Endodermal cell (in vitro differentiated cells): Measurements from ENCODE around the gene CIAO2B. TPM values are rescaled to one million over a fixed set of nuclear protein-coding genes. Genes with fewer than 3 reads are reported as not detected.

ENCODE experiments used
- DNase-seq: peaks from one replicate; pipeline ENCODE4 v3.0.0-alpha.2; 2017
- H3K27ac ChIP-seq: 2 replicates; pipeline ENCODE4 v1.5.1; 2013; ENCODE audit warnings: mild to moderate bottlenecking, low read depth, low read length, moderate library complexity
- H3K27me3 ChIP-seq: 2 replicates; pipeline ENCODE4 v1.6.1; 2013; ENCODE audit warnings: mild to moderate bottlenecking, low read length, moderate library complexity; ENCODE audit not compliant: insufficient read depth, control insufficient read depth, poor library complexity, severe bottlenecking
- H3K36me3 ChIP-seq: 2 replicates; pipeline ENCODE4 v1.7.0; 2013; ENCODE audit warnings: mild to moderate bottlenecking, low read length, moderate library complexity; ENCODE audit not compliant: control insufficient read depth, insufficient read depth
- H3K4me1 ChIP-seq: one replicate; pipeline ENCODE4 v1.7.0; 2013; ENCODE audit warnings: low read length; ENCODE audit not compliant: control insufficient read depth, insufficient read depth
- H3K4me3 ChIP-seq: 2 replicates; pipeline ENCODE4 v1.5.1; 2013; ENCODE audit warnings: mild to moderate bottlenecking, low read length, moderate library complexity
- H3K9ac ChIP-seq: 2 replicates; pipeline ENCODE4 v1.6.1; 2013; ENCODE audit warnings: mild to moderate bottlenecking, low read length, moderate library complexity; ENCODE audit not compliant: poor library complexity, severe bottlenecking; ENCODE audit errors: extremely low read depth
- H3K9me3 ChIP-seq: 2 replicates; pipeline ENCODE4 v1.6.1; 2013; ENCODE audit warnings: mild to moderate bottlenecking, low read length, moderate library complexity; ENCODE audit not compliant: control insufficient read depth
- H3K27ac Mint-ChIP-seq: 2 replicates; pipeline ENCODE4 v1.8.0; 2020; ENCODE audit warnings: mixed read lengths
- H3K27me3 Mint-ChIP-seq: 2 replicates; pipeline ENCODE4 v1.8.0; 2021; ENCODE audit warnings: mild to moderate bottlenecking, mixed read lengths; ENCODE audit not compliant: insufficient read depth
- H3K36me3 Mint-ChIP-seq: 2 replicates; pipeline ENCODE4 v1.8.0; 2020; ENCODE audit warnings: low read depth, mixed read lengths
- H3K4me1 Mint-ChIP-seq: 2 replicates; pipeline ENCODE4 v1.8.0; 2020; ENCODE audit warnings: mixed read lengths
- H3K4me3 Mint-ChIP-seq: 2 replicates; pipeline ENCODE4 v1.8.0; 2020; ENCODE audit warnings: mild to moderate bottlenecking, moderate library complexity, mixed read lengths
- H3K9me3 Mint-ChIP-seq: 2 replicates; pipeline ENCODE4 v1.8.0; 2020; ENCODE audit warnings: mild to moderate bottlenecking, mixed read lengths
- CTCF ChIP-seq: fragments of 200-600 bp; sonication (generic); conservative IDR thresholded peaks from 2 replicates; pipeline ENCODE4 v1.5.0; 2021; ENCODE audit warnings: antibody characterized with exemption, mild to moderate bottlenecking
- WGBS, 2 experiments: methylation state at CpG; one replicate each; pipeline versions ENCODE4 v1.1.5 to v1.1.7; 2013; ENCODE audit warnings: missing lambda C conversion rate in 2 of 2, mixed read lengths in 1 of 2; ENCODE audit not compliant: insufficient coverage in 1 of 2, insufficient read length in 1 of 2; 5-methylcytosine and 5-hydroxymethylcytosine counted together
- total RNA-seq, 2 donors: library from RNA; stranded (reverse); fragmentation: NEBNext Ultra II Directional in 1 of 2; extraction: Animal tissue kit (Norgen Biotek cat#: 25700) in 1 of 2; gene quantifications; 2 replicates in 1 of 2; 3 replicates in 1 of 2; pipeline ENCODE4 v1.2.1, GENCODE V29; 2021

The CIAO2B gene
- total RNA-seq, 2 donors from 2014 or later, result 70.2 to 87.7 TPM

DNA sequence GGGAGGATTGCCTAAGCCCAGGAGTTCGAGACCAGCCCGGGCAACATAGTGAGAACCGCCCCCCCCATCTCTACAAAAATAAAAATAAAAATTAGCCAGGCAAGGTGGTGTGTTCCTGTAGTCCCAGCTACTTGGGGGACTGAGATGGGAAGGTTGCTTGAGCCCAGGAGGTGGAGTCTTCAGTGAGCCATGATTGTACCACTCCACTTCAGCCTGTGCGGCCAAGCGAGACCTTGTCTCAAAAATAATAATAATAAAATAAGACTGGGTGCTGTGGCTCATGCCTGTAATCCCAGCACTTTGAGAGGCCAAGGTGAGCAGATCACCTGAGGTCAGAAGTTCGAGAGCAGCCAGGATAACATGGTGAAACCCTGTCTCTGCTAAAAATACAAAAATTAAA, 42.4 kb downstream of the CIAO2B start:
- Histone ChIP-seq H3K27me3 (no peaks in the 10 kb centered on the region), H3K9me3 (no peaks in the 10 kb centered on the region), H3K4me3 (no peak overlapping the region), H3K27ac (no peak overlapping the region), H3K4me1 (peaks cover 5% of the 10 kb centered on the region), H3K36me3 (peaks cover 5% of the 10 kb centered on the region), H3K9ac (no peak overlapping the region)
- no peaks in the 10 kb centered on the region for H3K9me3 Mint-ChIP-seq
- TF ChIP-seq CTCF, result no peak
- H3K4me1 Mint-ChIP-seq, result peaks cover 11% of the 10 kb centered on the region
- peaks cover 10% of the 10 kb centered on the region for H3K36me3 Mint-ChIP-seq
- 86 to 91% methylated on average over 2 to 5 of the region's 6 CpGs for WGBS, 2 experiments
- DNase-seq, result no peak
- H3K4me3 Mint-ChIP-seq, result no peak overlapping the region
- no peak overlapping the region for H3K27ac Mint-ChIP-seq
- no peaks in the 10 kb centered on the region for H3K27me3 Mint-ChIP-seq

DNA sequence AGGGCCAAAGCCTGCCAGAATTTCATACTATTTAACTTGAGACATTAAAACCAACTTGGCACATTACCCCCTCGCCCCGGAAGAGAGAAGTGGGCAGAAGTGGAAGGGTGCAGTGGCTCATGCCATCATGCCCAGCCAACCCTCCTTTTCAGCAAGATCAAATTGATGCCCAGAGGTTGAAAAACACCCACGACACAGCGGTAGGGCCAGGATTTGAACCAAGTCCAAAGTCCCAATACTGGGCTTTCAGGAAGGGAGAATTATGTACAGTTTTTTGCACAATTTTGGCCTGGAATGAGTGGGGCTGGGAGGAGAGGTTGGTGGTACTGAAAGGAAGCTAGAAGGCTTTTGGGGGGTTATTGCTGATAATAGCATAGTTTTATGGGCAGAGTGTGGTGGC, 42.8 kb downstream of the CIAO2B start:
- Histone ChIP-seq H3K27ac (no peak overlapping the region), H3K9me3 (no peaks in the 10 kb centered on the region), H3K4me1 (peaks cover 5% of the 10 kb centered on the region), H3K27me3 (no peaks in the 10 kb centered on the region), H3K9ac (no peak overlapping the region), H3K36me3 (peaks cover 5% of the 10 kb centered on the region), H3K4me3 (no peak overlapping the region)
- H3K4me1 Mint-ChIP-seq, result peaks cover 12% of the 10 kb centered on the region
- 77 to 95% methylated on average over 2 to 4 of the region's 4 CpGs for WGBS, 2 experiments
- peaks cover 10% of the 10 kb centered on the region for H3K36me3 Mint-ChIP-seq
- no peaks in the 10 kb centered on the region for H3K9me3 Mint-ChIP-seq
- no peak for TF ChIP-seq CTCF
- DNase-seq, result no peak
- H3K27ac Mint-ChIP-seq, result no peak overlapping the region
- H3K4me3 Mint-ChIP-seq, result no peak overlapping the region
- no peaks in the 10 kb centered on the region for H3K27me3 Mint-ChIP-seq

GRCh38 chr16:66890799-66891198, 43.4 kb downstream of the CIAO2B start:
- Mint-ChIP-seq H3K27me3 (no peaks in the 10 kb centered on the region), H3K4me1 (peaks cover 18% of the 10 kb centered on the region), H3K4me3 (no peak overlapping the region), H3K36me3 (peaks cover 11% of the 10 kb centered on the region), H3K9me3 (no peaks in the 10 kb centered on the region), H3K27ac (no peak overlapping the region)
- Histone ChIP-seq H3K9me3 (no peaks in the 10 kb centered on the region), H3K27me3 (no peaks in the 10 kb centered on the region), H3K4me3 (no peak overlapping the region), H3K9ac (no peak overlapping the region), H3K36me3 (peaks cover 8% of the 10 kb centered on the region), H3K4me1 (peaks cover 8% of the 10 kb centered on the region), H3K27ac (no peak overlapping the region)
- DNase-seq, result no peak
- TF ChIP-seq CTCF, result no peak
- WGBS, 2 experiments, result 91% methylated on average over 2 of the region's 2 CpGs; no CpG with 5 or more reads in 1 of the 2 experiments
